Measurements from ENCODE around the gene NUP62.

NUP62 gene

DNA sequence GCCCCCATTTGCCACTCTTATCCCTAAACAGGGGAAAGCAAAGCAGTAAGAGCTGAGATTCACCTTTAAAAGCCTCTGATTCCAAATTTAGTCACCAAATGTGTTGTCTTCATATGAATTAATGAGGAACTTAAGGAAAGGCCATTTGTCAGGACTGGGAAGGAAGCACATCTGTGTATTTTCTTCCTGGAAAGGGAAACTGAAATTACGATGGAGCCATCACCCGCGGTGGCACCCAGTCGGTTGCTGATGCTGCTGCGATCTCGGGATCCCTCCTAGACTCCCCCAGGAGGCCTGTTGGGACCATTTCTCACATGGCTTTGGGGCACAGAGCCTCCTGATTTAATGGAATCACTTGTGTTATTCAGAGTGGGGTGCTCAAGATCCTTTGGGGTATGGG lies 25.2 kb downstream of the NUP62 start:
- TF ChIP-seq, protein P1, sequence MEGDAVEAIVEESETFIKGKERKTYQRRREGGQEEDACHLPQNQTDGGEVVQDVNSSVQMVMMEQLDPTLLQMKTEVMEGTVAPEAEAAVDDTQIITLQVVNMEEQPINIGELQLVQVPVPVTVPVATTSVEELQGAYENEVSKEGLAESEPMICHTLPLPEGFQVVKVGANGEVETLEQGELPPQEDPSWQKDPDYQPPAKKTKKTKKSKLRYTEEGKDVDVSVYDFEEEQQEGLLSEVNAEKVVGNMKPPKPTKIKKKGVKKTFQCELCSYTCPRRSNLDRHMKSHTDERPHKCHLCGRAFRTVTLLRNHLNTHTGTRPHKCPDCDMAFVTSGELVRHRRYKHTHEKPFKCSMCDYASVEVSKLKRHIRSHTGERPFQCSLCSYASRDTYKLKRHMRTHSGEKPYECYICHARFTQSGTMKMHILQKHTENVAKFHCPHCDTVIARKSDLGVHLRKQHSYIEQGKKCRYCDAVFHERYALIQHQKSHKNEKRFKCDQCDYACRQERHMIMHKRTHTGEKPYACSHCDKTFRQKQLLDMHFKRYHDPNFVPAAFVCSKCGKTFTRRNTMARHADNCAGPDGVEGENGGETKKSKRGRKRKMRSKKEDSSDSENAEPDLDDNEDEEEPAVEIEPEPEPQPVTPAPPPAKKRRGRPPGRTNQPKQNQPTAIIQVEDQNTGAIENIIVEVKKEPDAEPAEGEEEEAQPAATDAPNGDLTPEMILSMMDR (IDR thresholded peaks at IDR 0.05; ENCODE audit: low read depth, low read length): no peak

DNA sequence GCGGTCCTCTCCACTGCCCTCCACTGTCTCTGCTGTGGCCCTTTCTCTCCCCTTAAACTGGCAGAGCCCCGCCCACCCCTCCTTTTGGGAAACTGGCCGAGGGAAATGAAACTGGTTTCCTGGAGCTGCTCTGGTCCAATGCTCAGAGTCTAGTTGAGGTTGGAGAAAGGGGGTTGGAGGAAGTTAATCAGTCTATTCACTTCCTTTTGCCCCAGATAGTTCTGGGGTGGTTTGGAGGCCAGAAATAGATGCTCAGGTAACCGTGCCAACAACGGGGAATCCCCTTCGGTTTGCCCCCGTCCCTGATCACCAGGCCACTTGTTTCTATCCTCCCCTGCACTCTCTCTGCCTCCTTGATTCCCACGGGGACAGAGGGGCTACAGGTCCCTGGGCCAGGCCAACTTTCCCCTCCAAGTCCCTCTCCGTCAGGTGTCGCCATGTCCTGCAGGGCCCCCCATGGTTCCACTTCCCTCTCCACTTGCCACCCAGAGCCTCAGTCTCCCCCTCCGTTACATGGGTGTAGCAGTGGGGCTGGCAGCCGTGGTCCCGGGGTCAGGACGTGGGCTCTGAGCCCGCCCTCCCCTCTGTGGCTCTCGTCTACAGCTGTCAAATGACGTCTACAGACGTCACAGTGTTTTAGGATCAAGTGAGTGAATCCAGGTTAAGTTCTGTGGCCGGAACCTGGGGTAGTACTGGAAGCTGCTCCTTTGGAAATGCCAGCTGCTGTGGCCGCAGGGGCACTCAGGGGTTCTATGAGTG lies 32.3 kb downstream of the NUP62 start, which contains the start of gene IL4I1:
Gene IL4I1 (minus strand): TSS at position 25 of the 759 bp plus-strand sequence. CDS start 727 bp downstream, outside the sequence.
- no peak for DNase-seq (ENCODE audit: extremely low read depth, low read depth)

More for the DNA sequence above, 25.2 kb downstream of the NUP62 start:
- DNase-seq (ENCODE audit: extremely low read depth, low read depth): no peak

DNA sequence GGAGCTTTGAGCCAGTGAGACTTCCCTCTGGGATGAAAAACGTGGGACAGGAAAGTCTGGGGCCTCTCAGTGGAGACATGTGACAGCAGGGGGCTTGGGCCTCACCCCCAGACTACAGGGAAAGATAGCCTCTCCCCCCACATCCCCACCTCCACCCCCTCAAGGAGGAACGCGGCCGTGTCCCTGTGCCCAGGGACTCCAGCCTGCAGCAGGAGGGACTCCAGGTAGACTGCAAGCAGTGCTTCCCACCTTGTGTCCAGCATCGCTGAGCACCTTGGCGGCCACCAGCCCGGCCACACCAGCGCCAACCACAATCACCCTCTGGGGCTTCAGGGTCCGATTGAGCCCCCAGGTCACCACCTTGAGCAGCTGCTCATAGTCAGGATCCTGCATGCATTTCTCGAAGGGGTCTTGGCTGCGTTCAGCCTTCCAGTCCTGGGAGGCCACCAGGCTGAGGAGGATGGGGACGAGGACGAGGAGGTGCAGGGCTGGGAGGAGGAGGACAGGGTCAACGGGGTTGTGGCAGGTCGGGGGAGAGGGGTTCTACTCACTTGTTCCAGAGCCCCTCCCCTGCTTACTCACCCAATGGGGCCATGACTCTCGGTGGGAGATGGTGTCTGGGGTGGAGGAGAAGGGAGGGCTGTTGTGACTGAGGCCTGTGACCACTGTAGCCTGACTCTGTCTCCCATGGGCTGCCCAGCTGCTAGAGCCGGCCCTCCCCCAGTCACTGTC lies 33.6 kb downstream of the NUP62 start:
- TF ChIP-seq, protein P1 (IDR thresholded peaks at IDR 0.05; ENCODE audit: low read depth, low read length): no peak
- DNase-seq (ENCODE audit: extremely low read depth, low read depth): no peak

More for the DNA sequence above, 32.3 kb downstream of the NUP62 start, which contains the start of gene IL4I1:
- TF ChIP-seq, protein P1 (IDR thresholded peaks at IDR 0.05; ENCODE audit: low read depth, low read length): no peak

DNA sequence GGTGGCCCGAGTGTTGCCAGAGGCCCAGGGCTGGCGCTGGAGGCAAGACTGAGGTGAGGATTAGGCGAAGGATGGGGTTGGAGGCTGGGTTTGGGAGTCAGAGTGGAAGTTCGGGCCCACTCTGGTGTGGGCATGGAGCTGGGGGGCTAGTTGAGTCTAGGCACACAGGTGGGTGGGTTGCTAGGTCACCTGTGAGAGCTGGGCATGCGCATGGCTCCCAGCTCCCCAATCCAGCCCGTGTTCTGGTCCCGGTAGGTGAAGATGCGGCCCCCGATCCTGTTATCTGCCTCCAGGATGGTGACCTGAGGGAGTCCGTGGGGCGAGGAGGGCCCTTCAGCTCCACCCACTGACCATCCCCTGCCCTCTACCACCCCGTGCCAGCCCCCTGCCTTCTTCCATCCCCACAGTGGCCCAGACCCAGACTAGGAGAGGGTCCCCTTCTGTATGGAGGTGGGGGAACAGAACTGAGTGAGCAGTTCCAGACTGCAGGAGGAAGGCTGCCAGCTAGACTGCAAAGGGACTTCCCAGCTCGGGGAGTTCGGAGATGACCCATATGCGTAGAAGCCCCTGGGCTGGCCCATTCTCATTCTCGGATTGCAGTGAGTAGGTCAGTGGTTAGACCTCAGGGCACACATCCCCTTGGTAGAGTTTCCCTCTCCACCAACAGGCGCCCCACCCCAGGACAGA lies 34.3 kb downstream of the NUP62 start:
- TF ChIP-seq, protein P1 (IDR thresholded peaks at IDR 0.05; ENCODE audit: low read depth, low read length): no peak
- DNase-seq (ENCODE audit: extremely low read depth, low read depth): no peak

DNA sequence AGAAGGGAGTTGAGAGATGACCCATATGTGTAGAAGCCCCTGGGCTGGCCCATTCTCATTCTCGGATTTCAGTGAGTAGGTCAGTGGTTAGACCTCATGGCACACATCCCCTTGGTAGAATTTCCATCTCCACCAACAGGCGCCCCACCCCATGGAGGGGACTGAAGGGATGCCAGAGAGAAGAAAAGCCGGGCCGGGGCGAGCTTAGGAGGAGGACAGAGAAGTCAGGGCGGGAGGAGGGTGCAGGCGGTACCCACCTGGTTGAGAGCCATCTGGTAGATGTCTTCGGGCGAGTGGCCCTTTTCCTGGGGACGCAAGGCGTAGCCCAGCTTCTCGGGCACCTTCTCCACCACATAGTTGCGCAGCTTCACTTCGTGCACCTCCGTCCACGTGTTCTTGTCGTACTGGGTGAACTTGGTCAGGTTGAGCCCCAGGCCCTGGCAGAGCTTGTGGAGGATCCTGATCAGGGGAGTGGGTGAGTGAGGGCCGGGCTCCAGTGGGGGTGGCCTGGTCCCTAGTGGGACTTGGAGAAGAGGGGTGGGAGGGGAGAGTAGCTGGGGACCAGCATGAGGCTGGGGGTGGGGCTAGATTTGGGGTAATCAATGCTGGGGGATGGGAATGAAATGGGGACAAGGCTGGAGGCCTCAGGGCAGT lies 35.2 kb downstream of the NUP62 start:
- TF ChIP-seq, protein P1 (IDR thresholded peaks at IDR 0.05; ENCODE audit: low read depth, low read length): no peak
- DNase-seq (ENCODE audit: extremely low read depth, low read depth): no peak

DNA sequence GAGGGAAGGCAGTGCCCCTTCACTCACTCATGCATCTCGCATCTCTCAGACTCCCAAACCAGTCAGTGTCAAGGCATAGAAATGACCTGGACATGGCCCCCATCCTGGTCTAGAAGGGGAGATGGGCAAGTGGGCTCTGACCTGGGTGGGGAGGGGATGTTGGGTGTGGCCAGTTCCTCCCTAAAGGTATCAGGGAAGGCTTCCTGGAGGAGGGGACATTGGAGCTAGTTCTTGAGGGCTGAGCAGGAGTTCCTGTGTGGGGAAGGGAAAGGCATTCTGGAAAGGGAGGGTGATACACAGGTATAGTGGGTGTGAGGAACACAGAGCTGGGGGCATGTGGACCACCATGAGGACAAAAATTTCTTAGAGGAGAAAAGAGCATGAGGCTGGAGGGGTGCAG lies 36.6 kb downstream of the NUP62 start:
- DNase-seq (ENCODE audit: extremely low read depth, low read depth): no peak
- TF ChIP-seq, protein P1 (IDR thresholded peaks at IDR 0.05; ENCODE audit: low read depth, low read length): no peak

Measured in AG09319 (cell line).